DOHH2 (cell line): ENCODE data around the gene ITGB4.

Source experiments
- EZH2phosphoT487 ChIP-seq: fragments of 200-600 bp; sonication (generic); IDR thresholded peaks from 2 replicates; pipeline ENCODE4 v1.6.1; 2017; ENCODE audit warnings: borderline replicate concordance, mild to moderate bottlenecking, antibody characterized with exemption, low read length, moderate library complexity, mixed read lengths
- TF ChIP-seq, protein P1 (sequence below): fragments of 200-600 bp; sonication (generic); IDR thresholded peaks from one replicate; pipeline ENCODE4 v1.5.1; 2014; ENCODE audit warnings: antibody characterized with exemption, mild to moderate bottlenecking, low read depth, low read length; ENCODE audit not compliant: poor library complexity, severe bottlenecking

DNA sequence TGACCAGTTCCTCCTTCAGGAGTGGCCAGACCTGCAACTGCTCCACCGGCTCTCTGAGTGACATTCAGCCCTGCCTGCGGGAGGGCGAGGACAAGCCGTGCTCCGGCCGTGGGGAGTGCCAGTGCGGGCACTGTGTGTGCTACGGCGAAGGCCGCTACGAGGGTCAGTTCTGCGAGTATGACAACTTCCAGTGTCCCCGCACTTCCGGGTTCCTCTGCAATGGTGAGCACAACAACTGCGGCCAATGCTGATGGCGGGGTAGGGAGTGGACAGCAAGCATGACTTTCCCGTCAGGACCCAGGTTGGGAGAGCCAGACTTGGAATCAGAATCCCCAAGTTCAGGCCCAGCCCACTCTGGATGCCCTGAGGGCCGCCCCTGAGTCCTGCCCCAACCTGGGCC is 12.2 kb downstream of the ITGB4 start:
- TF ChIP-seq, protein P1, sequence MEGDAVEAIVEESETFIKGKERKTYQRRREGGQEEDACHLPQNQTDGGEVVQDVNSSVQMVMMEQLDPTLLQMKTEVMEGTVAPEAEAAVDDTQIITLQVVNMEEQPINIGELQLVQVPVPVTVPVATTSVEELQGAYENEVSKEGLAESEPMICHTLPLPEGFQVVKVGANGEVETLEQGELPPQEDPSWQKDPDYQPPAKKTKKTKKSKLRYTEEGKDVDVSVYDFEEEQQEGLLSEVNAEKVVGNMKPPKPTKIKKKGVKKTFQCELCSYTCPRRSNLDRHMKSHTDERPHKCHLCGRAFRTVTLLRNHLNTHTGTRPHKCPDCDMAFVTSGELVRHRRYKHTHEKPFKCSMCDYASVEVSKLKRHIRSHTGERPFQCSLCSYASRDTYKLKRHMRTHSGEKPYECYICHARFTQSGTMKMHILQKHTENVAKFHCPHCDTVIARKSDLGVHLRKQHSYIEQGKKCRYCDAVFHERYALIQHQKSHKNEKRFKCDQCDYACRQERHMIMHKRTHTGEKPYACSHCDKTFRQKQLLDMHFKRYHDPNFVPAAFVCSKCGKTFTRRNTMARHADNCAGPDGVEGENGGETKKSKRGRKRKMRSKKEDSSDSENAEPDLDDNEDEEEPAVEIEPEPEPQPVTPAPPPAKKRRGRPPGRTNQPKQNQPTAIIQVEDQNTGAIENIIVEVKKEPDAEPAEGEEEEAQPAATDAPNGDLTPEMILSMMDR: no peak
- no peak for TF ChIP-seq EZH2phosphoT487
